Measurements from ENCODE around the gene TTC28. TPM values are rescaled to one million over a fixed set of nuclear protein-coding genes. Genes with fewer than 3 reads are reported as not detected.

Gene TTC28
- total and polyA plus RNA-seq, 8 donors = 2.2 to 18.6 (median 11.5) TPM

DNA sequence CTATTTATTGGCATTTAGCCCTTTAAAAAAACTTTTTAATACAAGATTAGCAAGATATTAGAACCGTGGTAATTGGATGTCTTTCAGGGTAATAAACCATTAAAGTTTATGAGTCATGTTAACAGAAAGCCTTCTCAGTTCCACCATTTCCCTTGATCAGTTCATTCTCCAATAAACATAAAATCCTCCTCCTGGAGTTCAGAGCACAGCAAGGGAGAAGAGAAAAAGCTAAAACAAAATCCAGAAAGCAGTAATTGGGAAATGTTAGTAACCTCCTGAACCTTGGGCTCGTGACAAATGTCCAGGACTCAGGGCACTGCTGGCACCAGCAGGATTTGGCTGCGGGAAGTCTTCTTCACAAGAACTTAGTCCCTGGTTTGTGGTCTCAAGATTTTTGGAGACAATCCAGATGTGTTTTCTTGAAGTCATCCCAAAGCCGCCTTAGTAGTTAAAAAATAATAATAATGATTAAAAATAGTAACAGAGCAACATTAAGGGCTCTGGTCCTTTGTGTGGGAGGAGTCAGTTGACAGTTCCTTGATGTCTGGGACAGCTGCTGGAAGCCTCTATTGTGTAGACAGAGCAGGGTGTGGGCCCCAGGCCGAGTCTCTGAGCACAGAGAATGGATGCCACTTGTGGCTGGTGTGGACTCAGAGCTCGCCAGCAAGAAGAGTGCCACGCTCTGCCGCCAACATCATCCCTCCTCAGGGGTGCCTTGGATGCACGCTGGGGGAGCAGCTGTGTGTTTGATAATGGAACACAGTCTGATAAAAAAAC is 717.2 kb downstream of the TTC28 start:
- no peak for FAIRE-seq
- H3K27ac ChIP-seq = no peak overlapping the region
- intact Hi-C loops (cut with DNase I) = no loop called here
- H3K9me3 ChIP-seq = no peaks in the 10 kb centered on the region
- peaks cover 11 to 14% (median 12%) of the 10 kb centered on the region in 3 donors for H3K4me1 ChIP-seq
- peak in 2 of 4 donors; percentile 32 to 46 for ATAC-seq
- WGBS, 2 donors = 54 to 69% methylated on average over 9 of the region's 9 CpGs
- no peak for DNase-seq
- no peaks in the 10 kb centered on the region for H3K27me3 ChIP-seq
- H3K4me3 ChIP-seq = no peak overlapping the region
- TF ChIP-seq, protein P1, sequence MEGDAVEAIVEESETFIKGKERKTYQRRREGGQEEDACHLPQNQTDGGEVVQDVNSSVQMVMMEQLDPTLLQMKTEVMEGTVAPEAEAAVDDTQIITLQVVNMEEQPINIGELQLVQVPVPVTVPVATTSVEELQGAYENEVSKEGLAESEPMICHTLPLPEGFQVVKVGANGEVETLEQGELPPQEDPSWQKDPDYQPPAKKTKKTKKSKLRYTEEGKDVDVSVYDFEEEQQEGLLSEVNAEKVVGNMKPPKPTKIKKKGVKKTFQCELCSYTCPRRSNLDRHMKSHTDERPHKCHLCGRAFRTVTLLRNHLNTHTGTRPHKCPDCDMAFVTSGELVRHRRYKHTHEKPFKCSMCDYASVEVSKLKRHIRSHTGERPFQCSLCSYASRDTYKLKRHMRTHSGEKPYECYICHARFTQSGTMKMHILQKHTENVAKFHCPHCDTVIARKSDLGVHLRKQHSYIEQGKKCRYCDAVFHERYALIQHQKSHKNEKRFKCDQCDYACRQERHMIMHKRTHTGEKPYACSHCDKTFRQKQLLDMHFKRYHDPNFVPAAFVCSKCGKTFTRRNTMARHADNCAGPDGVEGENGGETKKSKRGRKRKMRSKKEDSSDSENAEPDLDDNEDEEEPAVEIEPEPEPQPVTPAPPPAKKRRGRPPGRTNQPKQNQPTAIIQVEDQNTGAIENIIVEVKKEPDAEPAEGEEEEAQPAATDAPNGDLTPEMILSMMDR (IDR thresholded peaks at IDR 0.05) = no peak
- no peaks in the 10 kb centered on the region for H3K36me3 ChIP-seq

DNA sequence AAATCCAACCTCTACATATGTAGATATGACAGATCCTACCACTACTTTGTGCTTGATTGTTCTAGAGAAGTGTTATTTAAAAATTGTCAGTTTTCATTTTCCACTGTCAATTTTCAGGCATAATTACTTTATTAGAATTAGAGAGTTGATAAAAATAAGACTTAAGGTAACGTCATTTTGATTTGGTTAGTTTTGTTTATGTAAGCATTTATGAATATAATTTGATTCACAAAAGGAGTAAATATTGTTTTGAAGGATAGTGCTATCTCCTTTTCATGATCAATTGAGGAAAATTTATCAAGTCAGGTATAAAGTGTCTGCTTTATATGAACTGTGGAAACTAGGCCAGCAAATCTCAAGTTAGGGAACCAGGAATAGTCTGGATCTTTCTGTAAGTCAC is 718.0 kb downstream of the TTC28 start:
- intact Hi-C loops (cut with DNase I) = no loop called here
- Histone ChIP-seq H3K9me3 (no peaks in the 10 kb centered on the region), H3K27ac (peak overlapping the region in 1 of 4 donors; percentile 37), H3K4me1 (peaks cover 11 to 14% (median 12%) of the 10 kb centered on the region in 3 donors), H3K4me3 (no peak overlapping the region), H3K27me3 (no peaks in the 10 kb centered on the region), H3K36me3 (no peaks in the 10 kb centered on the region)
- DNase-seq = no peak
- TF ChIP-seq, protein P1 (IDR thresholded peaks at IDR 0.05) = no peak
- peak; percentile 37 for FAIRE-seq
- no peak for ATAC-seq
- WGBS, 2 donors = 41 to 43% methylated on average over 1 of the region's 1 CpG

DNA sequence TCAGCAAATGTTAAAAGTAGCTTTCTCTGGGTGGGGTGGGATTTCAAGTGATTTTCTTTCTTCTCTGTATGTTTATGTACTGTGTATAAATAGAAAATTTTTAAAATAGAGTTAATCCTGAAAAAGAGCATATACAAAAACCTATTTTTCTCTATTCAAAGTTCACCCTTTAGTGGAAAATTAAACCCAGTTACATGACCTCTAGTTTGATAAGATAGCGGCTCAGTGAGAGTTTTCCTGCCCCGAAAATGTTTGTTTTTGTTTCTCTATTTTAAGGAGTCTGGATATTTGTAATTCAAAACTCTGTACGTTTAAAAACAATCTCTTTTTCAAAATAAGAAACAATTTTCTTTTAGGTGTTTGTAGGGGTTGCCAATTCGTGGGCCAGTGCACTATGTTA is 718.5 kb downstream of the TTC28 start:
- no peak overlapping the region for H3K27ac ChIP-seq
- H3K36me3 ChIP-seq = no peaks in the 10 kb centered on the region
- H3K4me1 ChIP-seq = peaks cover 11 to 14% (median 12%) of the 10 kb centered on the region in 3 donors
- FAIRE-seq = no peak
- H3K9me3 ChIP-seq = no peaks in the 10 kb centered on the region
- WGBS, 2 donors = 35 to 38% methylated on average over 4 of the region's 4 CpGs
- no peaks in the 10 kb centered on the region for H3K27me3 ChIP-seq
- no peak overlapping the region for H3K4me3 ChIP-seq
- ATAC-seq = no peak
- no peak for DNase-seq
- TF ChIP-seq, protein P1 (IDR thresholded peaks at IDR 0.05) = no peak
- intact Hi-C loops (cut with DNase I) = no loop called here

DNA sequence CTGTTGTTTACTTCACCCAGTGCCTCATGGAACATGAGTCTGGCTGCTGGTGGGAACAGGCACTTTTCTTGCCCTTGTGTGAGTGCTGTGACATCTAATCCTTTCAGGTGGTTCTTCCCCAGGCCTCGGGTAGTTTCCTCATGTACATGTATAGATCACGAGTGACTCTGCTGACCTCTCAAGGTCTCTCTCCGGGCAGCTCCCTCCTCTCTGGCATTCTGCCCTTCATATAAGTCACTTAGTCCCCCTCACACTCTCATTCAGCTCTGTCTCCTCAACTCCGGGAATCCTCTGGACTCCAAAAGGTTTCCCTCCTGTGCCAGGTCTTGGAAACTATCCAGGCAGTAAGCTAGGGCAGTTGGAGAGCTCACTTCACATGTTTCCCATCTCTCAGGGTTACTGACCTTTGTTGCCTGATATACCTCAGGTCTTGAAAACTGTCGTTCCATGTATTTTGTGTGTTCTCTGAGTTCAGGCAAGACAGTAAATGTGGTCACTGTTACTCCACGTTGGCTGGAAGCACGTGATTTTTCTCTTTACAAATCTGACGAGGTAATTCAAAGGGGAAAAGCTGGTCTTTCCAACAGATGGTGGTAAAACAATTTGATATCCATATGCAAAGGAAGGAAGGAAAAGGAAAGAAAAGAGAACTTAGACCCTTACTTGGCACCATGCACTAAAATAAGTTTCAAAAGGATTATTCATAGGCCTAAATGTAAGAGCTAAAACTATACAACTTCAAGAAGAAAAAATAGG is 720.1 kb downstream of the TTC28 start:
- Histone ChIP-seq H3K36me3 (no peaks in the 10 kb centered on the region), H3K27me3 (no peaks in the 10 kb centered on the region), H3K9me3 (no peaks in the 10 kb centered on the region), H3K4me1 (peaks cover 11 to 14% (median 12%) of the 10 kb centered on the region in 3 donors), H3K27ac (peak overlapping the region in 1 of 4 donors; percentile 49), H3K4me3 (no peak overlapping the region)
- FAIRE-seq (no peak), DNase-seq (peak in 1 of 6 donors; percentile 9), ATAC-seq (peak; percentile 47 to 80 (median 72))
- WGBS, 2 donors = 27 to 30% methylated on average over 8 of the region's 8 CpGs
- intact Hi-C loops (cut with DNase I) = no loop called here
- TF ChIP-seq, protein P1 (IDR thresholded peaks at IDR 0.05) = no peak
